Peyer's patch (tissue), 4 donors: ENCODE data around the gene PTPN14.

ENCODE experiments used
- CTCF ChIP-seq, 6 experiments: fragments of 450-650 bp in 4 of 6; fragments of 200-600 bp in 2 of 6; sonication (generic) in 1 of 6; IDR thresholded peaks; one replicate each; pipeline ENCODE4 v1.5.1; 2017 to 2019; ENCODE audit warnings: antibody characterized with exemption in 6 of 6, mild to moderate bottlenecking in 3 of 6, moderate library complexity in 1 of 6
- POLR2A ChIP-seq, 2 donors: fragments of 450-650 bp; IDR thresholded peaks; one replicate each; pipeline ENCODE4 v1.5.1; 2017; ENCODE audit warnings: antibody characterized with exemption in 2 of 2, mild to moderate bottlenecking in 2 of 2, moderate library complexity in 2 of 2

- TF ChIP-seq CTCF (IDR thresholded peaks at IDR 0.05): no peak
- TF ChIP-seq POLR2A (IDR thresholded peaks at IDR 0.05): no peak
These were observed 30.4 kb upstream of the PTPN14 start for GRCh38 chr1:214581785-214582184.
